ENCODE measurements around the gene SP140. TPM values are rescaled to one million over a fixed set of nuclear protein-coding genes. Genes with fewer than 3 reads are reported as not detected.
"Not testable (repeated sequence)": the region's sequence is repeated elsewhere in the genome, so short reads cannot be mapped to it uniquely, and the experiment has no call there.

The SP140 gene
- total RNA-seq, 1 donor from 2014 or later: 1.0 TPM

DNA sequence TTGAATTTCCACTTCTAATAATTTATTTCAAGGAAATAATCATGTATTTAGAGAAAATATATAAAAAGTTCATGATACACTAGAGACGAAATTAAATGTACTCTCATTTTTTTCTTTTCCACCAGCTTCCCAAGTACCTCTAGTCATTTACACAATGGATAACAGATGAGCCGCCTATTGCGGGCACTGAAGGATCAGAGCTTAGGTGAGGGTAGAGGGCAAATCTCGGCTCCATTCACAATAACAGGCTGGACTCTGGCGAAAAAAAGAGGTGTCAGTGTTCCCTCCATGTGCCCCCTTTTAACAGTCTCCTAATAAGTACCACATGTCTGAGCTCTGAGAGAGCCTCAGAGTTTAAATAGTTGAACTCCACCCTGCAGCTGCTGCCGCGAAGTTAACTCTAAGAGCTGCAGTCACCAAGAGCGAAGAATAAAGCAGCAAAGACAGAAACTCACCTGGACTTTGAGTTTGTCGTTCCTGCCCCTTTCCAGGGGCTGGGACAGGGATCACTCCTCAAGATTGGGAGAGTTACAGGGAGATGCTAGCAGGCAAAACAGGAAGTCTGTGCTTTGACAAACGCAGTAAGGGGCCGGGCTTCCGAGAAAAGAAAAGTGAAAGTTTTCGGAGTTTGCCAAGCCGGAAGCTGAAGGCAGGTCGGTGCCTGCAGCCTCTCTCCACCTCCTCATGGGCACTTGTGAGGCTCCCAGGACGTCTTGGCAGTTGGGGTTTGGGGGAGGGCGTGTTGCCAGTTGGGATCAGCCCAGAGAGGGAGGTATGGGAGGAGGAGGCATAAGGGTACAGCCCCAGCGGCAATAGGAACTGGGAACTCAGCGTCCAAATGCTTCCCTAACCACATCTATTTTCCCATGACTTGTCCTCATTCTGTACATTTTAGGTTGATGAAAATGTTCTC is 5.9 kb upstream of the SP140 start, which contains the start of gene SP110:
SP110 (minus strand) TSS at position 566 of the 913 bp plus-strand sequence. CDS start 3,057 bp downstream, outside the sequence.
- no peaks in the 10 kb centered on the region for H3K9me3 Mint-ChIP-seq (ENCODE audit: unreplicated experiment)
- TF ChIP-seq, protein P1, sequence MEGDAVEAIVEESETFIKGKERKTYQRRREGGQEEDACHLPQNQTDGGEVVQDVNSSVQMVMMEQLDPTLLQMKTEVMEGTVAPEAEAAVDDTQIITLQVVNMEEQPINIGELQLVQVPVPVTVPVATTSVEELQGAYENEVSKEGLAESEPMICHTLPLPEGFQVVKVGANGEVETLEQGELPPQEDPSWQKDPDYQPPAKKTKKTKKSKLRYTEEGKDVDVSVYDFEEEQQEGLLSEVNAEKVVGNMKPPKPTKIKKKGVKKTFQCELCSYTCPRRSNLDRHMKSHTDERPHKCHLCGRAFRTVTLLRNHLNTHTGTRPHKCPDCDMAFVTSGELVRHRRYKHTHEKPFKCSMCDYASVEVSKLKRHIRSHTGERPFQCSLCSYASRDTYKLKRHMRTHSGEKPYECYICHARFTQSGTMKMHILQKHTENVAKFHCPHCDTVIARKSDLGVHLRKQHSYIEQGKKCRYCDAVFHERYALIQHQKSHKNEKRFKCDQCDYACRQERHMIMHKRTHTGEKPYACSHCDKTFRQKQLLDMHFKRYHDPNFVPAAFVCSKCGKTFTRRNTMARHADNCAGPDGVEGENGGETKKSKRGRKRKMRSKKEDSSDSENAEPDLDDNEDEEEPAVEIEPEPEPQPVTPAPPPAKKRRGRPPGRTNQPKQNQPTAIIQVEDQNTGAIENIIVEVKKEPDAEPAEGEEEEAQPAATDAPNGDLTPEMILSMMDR (IDR thresholded peaks at IDR 0.05): no peak
- DNase-seq (ENCODE audit: extremely low spot score, unreplicated experiment): peak; percentile 90
- peak within 1 kb of the TSS; percentile 88 for H3K4me3 Mint-ChIP-seq (ENCODE audit: unreplicated experiment)
- peaks cover 24% of the 10 kb centered on the region for H3K4me1 Mint-ChIP-seq (ENCODE audit: unreplicated experiment)
- H3K36me3 Mint-ChIP-seq (ENCODE audit: unreplicated experiment): peaks cover 15% of the 10 kb centered on the region
- no peaks in the 10 kb centered on the region for H3K27me3 Mint-ChIP-seq (ENCODE audit: unreplicated experiment)
- H3K27ac Mint-ChIP-seq (ENCODE audit: unreplicated experiment): peak within 1 kb of the TSS; percentile 96

- H3K27ac Mint-ChIP-seq (ENCODE audit: unreplicated experiment): peak overlapping the region; percentile 96
- TF ChIP-seq, protein P1 (IDR thresholded peaks at IDR 0.05): no peak
Measured at GRCh38 chr2:230220347-230220969, 5.1 kb upstream of the SP140 start.

GRCh38 chr2:230221493-230221892 is 4.0 kb upstream of the SP140 start:
- Mint-ChIP-seq H3K36me3 (ENCODE audit: unreplicated experiment) (no peaks in the 10 kb centered on the region), H3K27me3 (ENCODE audit: unreplicated experiment) (no peaks in the 10 kb centered on the region), H3K27ac (ENCODE audit: unreplicated experiment) (no peak overlapping the region), H3K9me3 (ENCODE audit: unreplicated experiment) (no peaks in the 10 kb centered on the region), H3K4me1 (ENCODE audit: unreplicated experiment) (peaks cover 24% of the 10 kb centered on the region), H3K4me3 (ENCODE audit: unreplicated experiment) (no peak overlapping the region)
- no peak for DNase-seq (ENCODE audit: extremely low spot score, unreplicated experiment)
- TF ChIP-seq, protein P1 (IDR thresholded peaks at IDR 0.05): no peak

More at GRCh38 chr2:230220347-230220969, 5.1 kb upstream of the SP140 start:
- Mint-ChIP-seq H3K4me1 (ENCODE audit: unreplicated experiment) (peaks cover 24% of the 10 kb centered on the region), H3K4me3 (ENCODE audit: unreplicated experiment) (peak overlapping the region; percentile 88), H3K36me3 (ENCODE audit: unreplicated experiment) (peaks cover 8% of the 10 kb centered on the region), H3K27me3 (ENCODE audit: unreplicated experiment) (no peaks in the 10 kb centered on the region), H3K9me3 (ENCODE audit: unreplicated experiment) (no peaks in the 10 kb centered on the region)
- no peak for DNase-seq (ENCODE audit: extremely low spot score, unreplicated experiment)

- not testable (repeated sequence) for H3K27ac Mint-ChIP-seq (ENCODE audit: unreplicated experiment); H3K36me3 Mint-ChIP-seq (ENCODE audit: unreplicated experiment); H3K4me3 Mint-ChIP-seq (ENCODE audit: unreplicated experiment); DNase-seq (ENCODE audit: extremely low spot score, unreplicated experiment); H3K9me3 Mint-ChIP-seq (ENCODE audit: unreplicated experiment); H3K27me3 Mint-ChIP-seq (ENCODE audit: unreplicated experiment)
- peaks cover 21% of the 10 kb centered on the region for H3K4me1 Mint-ChIP-seq (ENCODE audit: unreplicated experiment)
Measured at GRCh38 chr2:230222829-230223228, 2.7 kb upstream of the SP140 start.

DNA sequence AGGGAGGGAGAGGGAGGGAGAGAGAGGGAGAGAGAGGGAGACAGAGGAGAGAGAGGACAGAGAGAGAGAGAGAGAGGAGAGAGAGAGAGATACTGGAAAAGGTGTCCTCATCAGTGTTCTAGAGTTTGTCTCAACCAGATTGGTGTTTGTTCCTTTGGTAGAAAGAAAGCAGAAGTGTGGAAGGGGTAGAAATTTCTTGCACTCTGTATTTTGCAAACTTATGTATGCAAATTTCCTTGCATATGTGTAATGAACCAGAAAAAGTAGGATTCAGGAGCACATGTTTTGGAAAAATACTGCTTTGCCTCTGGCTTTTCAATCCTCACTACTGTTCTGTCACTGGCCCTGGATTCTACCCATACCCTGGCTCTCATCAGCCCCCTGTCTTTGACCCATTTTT is 1.1 kb upstream of the SP140 start:
- Mint-ChIP-seq H3K36me3 (ENCODE audit: unreplicated experiment) (no peaks in the 10 kb centered on the region), H3K27me3 (ENCODE audit: unreplicated experiment) (no peaks in the 10 kb centered on the region), H3K27ac (ENCODE audit: unreplicated experiment) (no peak overlapping the region), H3K4me3 (ENCODE audit: unreplicated experiment) (no peak overlapping the region), H3K9me3 (ENCODE audit: unreplicated experiment) (peaks cover 4% of the 10 kb centered on the region), H3K4me1 (ENCODE audit: unreplicated experiment) (peaks cover 9% of the 10 kb centered on the region)
- TF ChIP-seq, protein P1 (IDR thresholded peaks at IDR 0.05): no peak
- DNase-seq (ENCODE audit: extremely low spot score, unreplicated experiment): no peak
